ENCODE data around the gene WRAP73.

Gene WRAP73

GRCh38 chr1:3645247-3645646, 4.7 kb downstream of the WRAP73 start:
- no peak for TF ChIP-seq CTCF (IDR thresholded peaks at IDR 0.05)
- no peak for DNase-seq (ENCODE audit: low spot score)
- Histone ChIP-seq H3K27ac (no peak overlapping the region), H3K4me3 (no peak overlapping the region)

GRCh38 chr1:3644273-3644672, 5.6 kb downstream of the WRAP73 start:
- no peak for TF ChIP-seq CTCF (IDR thresholded peaks at IDR 0.05)
- no peak overlapping the region for H3K4me3 ChIP-seq
- H3K27ac ChIP-seq: no peak overlapping the region
- DNase-seq (ENCODE audit: low spot score): no peak

GRCh38 chr1:3642919-3643675, 6.8 kb downstream of the WRAP73 start:
- no peak for TF ChIP-seq CTCF (IDR thresholded peaks at IDR 0.05)
- Histone ChIP-seq H3K27ac (no peak overlapping the region), H3K4me3 (no peak overlapping the region)
- no peak for DNase-seq (ENCODE audit: low spot score)

- Histone ChIP-seq H3K27ac (no peak overlapping the region), H3K4me3 (no peak overlapping the region)
- no peak for TF ChIP-seq CTCF (IDR thresholded peaks at IDR 0.05)
- DNase-seq (ENCODE audit: low spot score): no peak
These were observed 8.1 kb downstream of the WRAP73 start for GRCh38 chr1:3641816-3642215.

GRCh38 chr1:3641046-3641760, 8.7 kb downstream of the WRAP73 start:
- H3K4me3 ChIP-seq: no peak overlapping the region
- H3K27ac ChIP-seq: no peak overlapping the region
- no peak for DNase-seq (ENCODE audit: low spot score)
- no peak for TF ChIP-seq CTCF (IDR thresholded peaks at IDR 0.05)

- DNase-seq (ENCODE audit: low spot score): no peak
These were observed 9.6 kb downstream of the WRAP73 start for GRCh38 chr1:3640121-3640837.

More at GRCh38 chr1:3640121-3640837, 9.6 kb downstream of the WRAP73 start:
- TF ChIP-seq CTCF (IDR thresholded peaks at IDR 0.05): no peak
- Histone ChIP-seq H3K4me3 (no peak overlapping the region), H3K27ac (no peak overlapping the region)
